SU-DHL-6 (cell line): ENCODE results near the gene PDZD8.
"Not testable (repeated sequence)": the region's sequence is repeated elsewhere in the genome, so short reads cannot be mapped to it uniquely, and the experiment has no call there.

Experiments used
- H2AFZ ChIP-seq: fragments of 200-600 bp; sonication (generic); 2 replicates; pipeline ENCODE4 v1.6.1; 2014; ENCODE audit warnings: low read depth, mild to moderate bottlenecking, moderate library complexity, mixed read lengths, antibody characterized with exemption, low read length; ENCODE audit not compliant: severe bottlenecking
- H3F3A ChIP-seq: fragments of 200-600 bp; shearing (Covaris generic); 2 replicates; pipeline ENCODE4 v1.6.0; 2016; ENCODE audit warnings: antibody characterized with exemption, mild to moderate bottlenecking; ENCODE audit not compliant: insufficient read depth
- H3K27ac ChIP-seq: fragments of 200-600 bp; sonication (generic); 2 replicates; pipeline ENCODE4 v1.5.1; 2016; ENCODE audit warnings: low read depth, mild to moderate bottlenecking, low read length, moderate library complexity, mixed read lengths
- H3K27me3 ChIP-seq: fragments of 200-600 bp; sonication (generic), shearing (Covaris generic); 2 replicates; pipeline ENCODE4 v1.6.0; 2014; ENCODE audit warnings: mild to moderate bottlenecking, low read length
- H3K36me3 ChIP-seq: fragments of 200-600 bp; sonication (generic); 2 replicates; pipeline ENCODE4 v1.6.1; 2014; ENCODE audit warnings: mild to moderate bottlenecking, low read length, mixed read lengths
- H3K4me2 ChIP-seq: fragments of 300-600, 200-600 bp; shearing (Covaris generic), sonication (generic); 2 replicates; pipeline ENCODE4 v1.6.0; 2014; ENCODE audit warnings: low read length, low read depth, mild to moderate bottlenecking; ENCODE audit not compliant: poor library complexity, severe bottlenecking
- H3K4me3 ChIP-seq: fragments of 200-600 bp; sonication (generic); 2 replicates; pipeline ENCODE4 v1.5.1; 2014; ENCODE audit warnings: antibody characterized with exemption, low read length, mild to moderate bottlenecking, mixed read lengths; ENCODE audit not compliant: insufficient read depth, poor library complexity, severe bottlenecking
- H3K79me2 ChIP-seq: fragments of 200-600 bp; sonication (generic); 2 replicates; pipeline ENCODE4 v1.6.1; 2014; ENCODE audit warnings: mild to moderate bottlenecking, low read length, moderate library complexity; ENCODE audit not compliant: insufficient read depth
- H3K9ac ChIP-seq: fragments of 200-600 bp; sonication (generic); 2 replicates; pipeline ENCODE4 v1.7.0; 2014; ENCODE audit warnings: mild to moderate bottlenecking, low read length
- H3K9me2 ChIP-seq: fragments of 200-600 bp; sonication (generic); replicated peaks from 2 replicates; pipeline ENCODE4 v1.6.1; 2014; ENCODE audit warnings: low read length; ENCODE audit not compliant: insufficient read depth
- H3K9me3 ChIP-seq: fragments of 200-600 bp; sonication (generic); 2 replicates; pipeline ENCODE4 v1.6.1; 2014; ENCODE audit warnings: low read length, mixed read lengths; ENCODE audit not compliant: insufficient read depth
- H4K20me1 ChIP-seq: fragments of 200-600 bp; sonication (generic); 2 replicates; pipeline ENCODE4 v1.6.1; 2014; ENCODE audit warnings: low read depth, mild to moderate bottlenecking, antibody characterized with exemption, low read length, moderate library complexity, mixed read lengths
- EZH2phosphoT487 ChIP-seq: fragments of 200-600 bp; sonication (generic), shearing (Covaris generic); conservative IDR thresholded peaks from 2 replicates; pipeline ENCODE4 v1.6.1; 2018; ENCODE audit warnings: mild to moderate bottlenecking, antibody characterized with exemption, low read length, moderate library complexity, mixed read lengths
- TF ChIP-seq, protein P1 (sequence below): fragments of 200-600 bp; sonication (generic); IDR thresholded peaks from one replicate; pipeline ENCODE4 v1.5.1; 2017; ENCODE audit warnings: antibody characterized with exemption, mild to moderate bottlenecking, low read length, moderate library complexity; ENCODE audit not compliant: insufficient read depth, poor library complexity, severe bottlenecking

The PDZD8 gene

DNA sequence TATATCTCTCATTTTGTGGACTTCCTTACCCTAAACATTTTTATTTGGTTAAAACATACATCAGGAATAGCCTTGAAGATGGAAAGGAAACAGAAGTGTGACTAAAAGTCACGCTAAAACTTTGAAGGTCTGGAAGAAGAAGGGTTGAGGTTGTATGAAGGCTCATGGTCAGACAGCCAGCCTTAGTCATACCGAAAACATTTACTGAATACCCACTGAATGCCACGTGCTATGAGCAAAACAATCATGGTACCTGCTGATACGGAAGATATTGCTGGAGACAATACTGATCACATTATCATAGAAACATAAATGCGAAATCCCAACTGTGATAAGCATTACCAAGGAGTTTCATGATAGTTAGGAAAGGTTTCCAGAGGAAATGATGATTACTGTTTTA, 64.0 kb downstream of the PDZD8 start:
- H3K79me2 ChIP-seq: no peaks in the 10 kb centered on the region
- no peaks in the 10 kb centered on the region for H3K9me2 ChIP-seq
- H3K9me3 ChIP-seq: no peaks in the 10 kb centered on the region
- H4K20me1 ChIP-seq: no peaks in the 10 kb centered on the region
- H3K4me3 ChIP-seq: no peak overlapping the region
- H3K27me3 ChIP-seq: no peaks in the 10 kb centered on the region
- H3F3A ChIP-seq: no peaks in the 10 kb centered on the region
- no peaks in the 10 kb centered on the region for H3K36me3 ChIP-seq
- H2AFZ ChIP-seq: no peak overlapping the region
- no peak overlapping the region for H3K27ac ChIP-seq
- TF ChIP-seq, protein P1, sequence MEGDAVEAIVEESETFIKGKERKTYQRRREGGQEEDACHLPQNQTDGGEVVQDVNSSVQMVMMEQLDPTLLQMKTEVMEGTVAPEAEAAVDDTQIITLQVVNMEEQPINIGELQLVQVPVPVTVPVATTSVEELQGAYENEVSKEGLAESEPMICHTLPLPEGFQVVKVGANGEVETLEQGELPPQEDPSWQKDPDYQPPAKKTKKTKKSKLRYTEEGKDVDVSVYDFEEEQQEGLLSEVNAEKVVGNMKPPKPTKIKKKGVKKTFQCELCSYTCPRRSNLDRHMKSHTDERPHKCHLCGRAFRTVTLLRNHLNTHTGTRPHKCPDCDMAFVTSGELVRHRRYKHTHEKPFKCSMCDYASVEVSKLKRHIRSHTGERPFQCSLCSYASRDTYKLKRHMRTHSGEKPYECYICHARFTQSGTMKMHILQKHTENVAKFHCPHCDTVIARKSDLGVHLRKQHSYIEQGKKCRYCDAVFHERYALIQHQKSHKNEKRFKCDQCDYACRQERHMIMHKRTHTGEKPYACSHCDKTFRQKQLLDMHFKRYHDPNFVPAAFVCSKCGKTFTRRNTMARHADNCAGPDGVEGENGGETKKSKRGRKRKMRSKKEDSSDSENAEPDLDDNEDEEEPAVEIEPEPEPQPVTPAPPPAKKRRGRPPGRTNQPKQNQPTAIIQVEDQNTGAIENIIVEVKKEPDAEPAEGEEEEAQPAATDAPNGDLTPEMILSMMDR: no peak
- TF ChIP-seq EZH2phosphoT487: no peak
- H3K4me2 ChIP-seq: no peak overlapping the region
- H3K9ac ChIP-seq: no peak overlapping the region

DNA sequence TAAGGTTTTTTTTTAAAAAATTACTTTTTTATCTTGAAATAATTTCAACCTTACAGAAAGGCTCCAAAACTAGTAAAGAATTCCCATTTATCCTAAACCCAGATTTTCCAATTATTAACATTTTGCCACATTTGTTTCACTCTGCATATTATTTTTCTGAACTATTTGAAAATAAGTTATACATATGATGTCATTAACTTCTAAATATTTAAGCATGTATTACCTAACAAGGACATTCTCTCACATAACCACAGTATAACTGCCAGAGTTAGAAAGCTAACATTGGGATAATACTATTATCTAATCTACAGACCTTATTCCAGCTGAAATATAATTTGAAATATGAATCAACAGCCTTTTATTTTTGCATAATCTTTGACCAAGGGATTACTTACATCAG, 68.6 kb downstream of the PDZD8 start:
- H3K79me2 ChIP-seq: no peaks in the 10 kb centered on the region
- H4K20me1 ChIP-seq: no peaks in the 10 kb centered on the region
- no peaks in the 10 kb centered on the region; the same call in 1 of the 2 replicates for H3K36me3 ChIP-seq
- no peak overlapping the region for H3K4me2 ChIP-seq
- no peak overlapping the region for H3K27ac ChIP-seq
- H2AFZ ChIP-seq: no peak overlapping the region
- no peaks in the 10 kb centered on the region for H3F3A ChIP-seq
- H3K4me3 ChIP-seq: no peak overlapping the region
- no peaks in the 10 kb centered on the region for H3K9me3 ChIP-seq
- TF ChIP-seq, protein P1: no peak
- TF ChIP-seq EZH2phosphoT487: no peak
- no peaks in the 10 kb centered on the region for H3K27me3 ChIP-seq
- no peaks in the 10 kb centered on the region for H3K9me2 ChIP-seq
- H3K9ac ChIP-seq: no peak overlapping the region

DNA sequence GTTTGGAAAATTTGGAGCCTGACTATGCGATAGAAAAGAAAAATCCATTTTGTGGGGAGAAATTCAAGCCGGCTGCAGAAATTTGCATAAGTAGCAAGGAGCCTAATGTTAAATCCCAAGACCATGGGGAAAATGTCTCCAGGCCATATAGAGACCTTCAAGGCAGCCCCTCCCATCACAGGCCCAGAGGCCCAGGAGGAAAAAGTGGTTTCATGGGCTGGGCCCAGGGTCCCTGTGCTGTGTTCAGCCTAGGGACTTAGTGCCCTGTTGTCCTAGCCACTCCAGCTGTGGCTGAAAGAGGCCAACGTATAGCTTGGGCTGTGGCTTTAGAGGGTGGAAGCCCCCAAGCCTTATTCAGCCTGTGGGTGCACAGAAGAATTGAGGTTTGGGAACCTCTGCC, 71.8 kb downstream of the PDZD8 start:
- not testable (repeated sequence) for H4K20me1 ChIP-seq, H3K36me3 ChIP-seq, H3K4me3 ChIP-seq, H2AFZ ChIP-seq, H3K79me2 ChIP-seq, H3K4me2 ChIP-seq, H3K27ac ChIP-seq, H3K27me3 ChIP-seq, H3K9me2 ChIP-seq, H3K9ac ChIP-seq, H3K9me3 ChIP-seq, H3F3A ChIP-seq

DNA sequence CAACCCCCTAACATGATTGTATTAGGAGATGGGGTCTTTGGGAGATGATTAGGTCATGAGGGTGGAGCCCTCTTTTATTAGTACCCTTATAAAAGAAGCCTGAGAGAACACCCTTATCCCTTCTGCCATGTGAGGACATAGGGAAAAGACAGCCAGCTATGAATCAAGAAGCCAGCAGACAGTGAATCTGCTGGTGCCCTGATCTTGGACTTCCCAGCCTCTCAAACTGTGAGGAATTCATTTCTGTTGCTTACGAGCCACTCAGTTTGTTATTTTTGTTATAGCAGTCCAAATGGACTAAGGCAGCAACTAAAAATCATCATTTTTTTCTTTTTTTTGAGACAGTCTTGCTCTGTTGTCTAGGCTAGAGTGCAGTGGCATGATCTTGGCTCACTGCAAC, 74.6 kb downstream of the PDZD8 start:
- no peaks in the 10 kb centered on the region for H4K20me1 ChIP-seq

More for the DNA sequence above, 74.6 kb downstream of the PDZD8 start:
- Histone ChIP-seq H3K79me2 (no peaks in the 10 kb centered on the region; the same call in 1 of the 2 replicates), H3K36me3 (no peaks in the 10 kb centered on the region; the same call in 1 of the 2 replicates), H3K27ac (no peak overlapping the region), H3K4me2 (no peak overlapping the region), H3K9me3 (no peaks in the 10 kb centered on the region), H3F3A (no peaks in the 10 kb centered on the region), H3K27me3 (no peaks in the 10 kb centered on the region), H2AFZ (no peak overlapping the region), H3K9ac (no peak overlapping the region), H3K9me2 (no peaks in the 10 kb centered on the region), H3K4me3 (no peak overlapping the region)
- TF ChIP-seq, protein P1: no peak
- TF ChIP-seq EZH2phosphoT487: no peak
